SIG-M5 treated with dmso at 0.1 percent for 504 hours (cell line): ENCODE results near the gene UBXN6.

Source experiments
- DNase-seq: peaks from one replicate; lab custom pipeline; 2025; ENCODE audit not compliant: unreplicated experiment; lab: John Stamatoyannopoulos, UW

UBXN6 gene

GRCh38 chr19:4457654-4458395 lies at the start of gene UBXN6:
Gene UBXN6 (minus strand): TSS chr19:4457794. CDS start chr19:4457697, 97 bp downstream.
- peak; percentile 95 for DNase-seq

- no peak for DNase-seq
Observed at GRCh38 chr19:4507150-4507452, 49.5 kb upstream of the UBXN6 start.

- peak; percentile 29 for DNase-seq
Observed at GRCh38 chr19:4506449-4507149, 49.0 kb upstream of the UBXN6 start.

- no peak for DNase-seq
Observed at GRCh38 chr19:4505570-4506448, 48.2 kb upstream of the UBXN6 start.

- no peak for DNase-seq
Observed at GRCh38 chr19:4504891-4505569, 47.4 kb upstream of the UBXN6 start.

GRCh38 chr19:4504297-4504701 lies 46.7 kb upstream of the UBXN6 start:
- DNase-seq, result no peak

GRCh38 chr19:4503825-4504170 lies 46.2 kb upstream of the UBXN6 start:
- no peak for DNase-seq

GRCh38 chr19:4503132-4503824 lies 45.7 kb upstream of the UBXN6 start:
- no peak for DNase-seq

- no peak for DNase-seq
Observed at GRCh38 chr19:4502282-4503131, 44.9 kb upstream of the UBXN6 start.

- DNase-seq, result no peak
Observed at GRCh38 chr19:4501691-4502090, 44.1 kb upstream of the UBXN6 start.

- DNase-seq, result no peak
Observed at GRCh38 chr19:4500841-4501591, 43.4 kb upstream of the UBXN6 start.

- DNase-seq, result no peak
Observed at GRCh38 chr19:4499855-4500254, 42.3 kb upstream of the UBXN6 start.

GRCh38 chr19:4499318-4499717 lies 41.7 kb upstream of the UBXN6 start:
- DNase-seq, result no peak

- no peak for DNase-seq
Observed at GRCh38 chr19:4498694-4499093, 41.1 kb upstream of the UBXN6 start.

- DNase-seq, result no peak
Observed at GRCh38 chr19:4497770-4498389, 40.3 kb upstream of the UBXN6 start.

- no peak for DNase-seq
Observed at GRCh38 chr19:4496304-4496703, 38.7 kb upstream of the UBXN6 start.

GRCh38 chr19:4495471-4495870 lies 37.9 kb upstream of the UBXN6 start:
- no peak for DNase-seq

- no peak for DNase-seq
Observed at GRCh38 chr19:4494691-4495064, 37.1 kb upstream of the UBXN6 start.
